GM21576 (cell line): ENCODE data around the gene ATP11C.
A peak's percentile ranks its signal among the peaks of the same experiment; 100 is the strongest.
"Not testable (repeated sequence)": the region's sequence is repeated elsewhere in the genome, so short reads cannot be mapped to it uniquely, and the experiment has no call there.

Source experiments
- ATAC-seq: cut with Tn5 transposase; IDR thresholded peaks from one replicate; pipeline ENCODE4 v1.9.1; 2021; ENCODE audit warnings: mild to moderate bottlenecking, moderate library complexity; ENCODE audit not compliant: unreplicated experiment

Gene ATP11C

GRCh38 chrX:139864640-139865039, 68.2 kb downstream of the ATP11C start:
- no peak for ATAC-seq

- ATAC-seq = no peak
Measured at GRCh38 chrX:139862208-139862607, 70.6 kb downstream of the ATP11C start.

- not testable (repeated sequence) for ATAC-seq
Measured at GRCh38 chrX:139856826-139857225, 76.0 kb downstream of the ATP11C start.

GRCh38 chrX:139851730-139852129, 81.1 kb downstream of the ATP11C start:
- no peak for ATAC-seq

- ATAC-seq = no peak
Measured at GRCh38 chrX:139850968-139851367, 81.9 kb downstream of the ATP11C start.

- peak; percentile 56 for ATAC-seq
Measured at GRCh38 chrX:139844884-139845283, 88.0 kb downstream of the ATP11C start.

- ATAC-seq = peak; percentile 82
Measured at GRCh38 chrX:139844163-139844562, 88.7 kb downstream of the ATP11C start.

GRCh38 chrX:139842326-139843185, 90.3 kb downstream of the ATP11C start:
- ATAC-seq = no peak

- not testable (repeated sequence) for ATAC-seq
Measured at GRCh38 chrX:139836335-139836734, 96.5 kb downstream of the ATP11C start.

- ATAC-seq = no peak
Measured at GRCh38 chrX:139834879-139835278, 98.0 kb downstream of the ATP11C start.

- no peak for ATAC-seq
Measured at GRCh38 chrX:139832718-139833309, 100.0 kb downstream of the ATP11C start.

- ATAC-seq = peak; percentile 70
Measured at GRCh38 chrX:139831675-139832456, 101.0 kb downstream of the ATP11C start.

GRCh38 chrX:139831017-139831416, 101.8 kb downstream of the ATP11C start:
- ATAC-seq = no peak

GRCh38 chrX:139828830-139829229, 104.0 kb downstream of the ATP11C start:
- ATAC-seq = no peak

GRCh38 chrX:139828033-139828432, 104.8 kb downstream of the ATP11C start:
- ATAC-seq = no peak

GRCh38 chrX:139826065-139827044, 106.5 kb downstream of the ATP11C start:
- ATAC-seq = no peak

GRCh38 chrX:139825618-139826017, 107.2 kb downstream of the ATP11C start:
- ATAC-seq = no peak

- ATAC-seq = no peak
Measured at GRCh38 chrX:139823806-139824205, 109.0 kb downstream of the ATP11C start.

- ATAC-seq = no peak
Measured at GRCh38 chrX:139820358-139820984, 112.4 kb downstream of the ATP11C start.

GRCh38 chrX:139816204-139816603, 116.6 kb downstream of the ATP11C start:
- ATAC-seq = no peak
